HG02798 (cell line): ENCODE results near the gene TMEM198.

ENCODE experiments used
- ATAC-seq: cut with Tn5 transposase; IDR thresholded peaks from one replicate; pipeline ENCODE4 v1.9.1; 2021; ENCODE audit warnings: mild to moderate bottlenecking; ENCODE audit not compliant: unreplicated experiment, poor library complexity

TMEM198 gene

GRCh38 chr2:219541611-219542180 lies 2.1 kb upstream of the TMEM198 start:
- ATAC-seq = peak; percentile 52

GRCh38 chr2:219542931-219543595 lies 765 bp upstream of the TMEM198 start:
- ATAC-seq = peak; percentile 30

GRCh38 chr2:219544567-219544966 lies 739 bp downstream of the TMEM198 start:
- no peak for ATAC-seq

- no peak for ATAC-seq
Measured at GRCh38 chr2:219545295-219545942, 1.6 kb downstream of the TMEM198 start.

- no peak for ATAC-seq
Measured at GRCh38 chr2:219545943-219546352, 2.1 kb downstream of the TMEM198 start.

- no peak for ATAC-seq
Measured at GRCh38 chr2:219547621-219548020, 3.8 kb downstream of the TMEM198 start.

GRCh38 chr2:219548990-219549389 lies 5.2 kb downstream of the TMEM198 start:
- ATAC-seq = no peak

GRCh38 chr2:219549619-219550018 lies 5.8 kb downstream of the TMEM198 start:
- ATAC-seq = no peak

GRCh38 chr2:219551441-219552381 lies 7.9 kb downstream of the TMEM198 start:
- no peak for ATAC-seq

- ATAC-seq = peak; percentile 93
Measured at GRCh38 chr2:219552382-219553167, 8.7 kb downstream of the TMEM198 start.

GRCh38 chr2:219553168-219553417 lies 9.3 kb downstream of the TMEM198 start:
- no peak for ATAC-seq

GRCh38 chr2:219553463-219553963 lies 9.7 kb downstream of the TMEM198 start:
- no peak for ATAC-seq

- no peak for ATAC-seq
Measured at GRCh38 chr2:219554350-219554749, 10.5 kb downstream of the TMEM198 start.

- no peak for ATAC-seq
Measured at GRCh38 chr2:219555956-219556355, 12.1 kb downstream of the TMEM198 start.

GRCh38 chr2:219556413-219556812 lies 12.6 kb downstream of the TMEM198 start:
- no peak for ATAC-seq

GRCh38 chr2:219557320-219557719 lies 13.5 kb downstream of the TMEM198 start:
- ATAC-seq = no peak

GRCh38 chr2:219557791-219558785 lies 14.3 kb downstream of the TMEM198 start:
- ATAC-seq = no peak

- ATAC-seq = no peak
Measured at GRCh38 chr2:219559156-219559915, 15.5 kb downstream of the TMEM198 start.
